Neural progenitor cell (in vitro differentiated cells): ENCODE measurements around the gene GGCX.

Source experiments
- CTCF ChIP-seq: fragments of 200-600 bp; sonication (generic); IDR thresholded peaks from 2 replicates; pipeline ENCODE4 v1.5.1; 2017; ENCODE audit warnings: antibody characterized with exemption, mild to moderate bottlenecking
- EZH2 ChIP-seq: fragments of 200-600 bp; sonication (generic); IDR thresholded peaks from 2 replicates; pipeline ENCODE4 v1.6.1; 2017; ENCODE audit warnings: antibody characterized with exemption, mild to moderate bottlenecking, moderate library complexity
- EZH2phosphoT487 ChIP-seq: fragments of 200-600 bp; sonication (generic); IDR thresholded peaks from 2 replicates; pipeline ENCODE4 v1.6.1; 2017; ENCODE audit warnings: antibody characterized with exemption

GRCh38 chr2:85566265-85566664, 5.0 kb upstream of the GGCX start:
- TF ChIP-seq EZH2 (no peak), CTCF (no peak), EZH2phosphoT487 (no peak)
